ENCODE results near the gene ZNF485.
"Not testable (repeated sequence)": the region's sequence is repeated elsewhere in the genome, so short reads cannot be mapped to it uniquely, and the experiment has no call there.

DNA sequence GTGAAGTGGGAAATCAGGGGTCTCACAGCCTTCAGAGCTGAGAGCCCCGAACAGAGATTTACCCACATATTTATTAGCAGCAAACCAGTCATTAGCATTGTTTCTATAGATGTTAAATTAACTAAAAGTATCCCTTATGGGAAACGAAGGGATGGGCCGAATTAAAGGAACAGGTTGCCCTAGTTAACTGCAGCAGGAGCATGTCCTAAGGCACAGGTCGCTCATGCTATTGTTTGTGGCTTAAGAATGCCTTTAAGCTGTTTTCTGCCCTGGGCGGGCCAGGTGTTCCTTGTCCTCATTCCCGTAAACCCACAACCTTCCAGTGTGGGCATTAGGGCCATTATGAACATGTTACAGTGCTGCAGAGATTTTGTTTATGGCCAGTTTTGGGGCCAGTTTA, 4.7 kb upstream of the ZNF485 start:
- TF ChIP-seq, protein P1, sequence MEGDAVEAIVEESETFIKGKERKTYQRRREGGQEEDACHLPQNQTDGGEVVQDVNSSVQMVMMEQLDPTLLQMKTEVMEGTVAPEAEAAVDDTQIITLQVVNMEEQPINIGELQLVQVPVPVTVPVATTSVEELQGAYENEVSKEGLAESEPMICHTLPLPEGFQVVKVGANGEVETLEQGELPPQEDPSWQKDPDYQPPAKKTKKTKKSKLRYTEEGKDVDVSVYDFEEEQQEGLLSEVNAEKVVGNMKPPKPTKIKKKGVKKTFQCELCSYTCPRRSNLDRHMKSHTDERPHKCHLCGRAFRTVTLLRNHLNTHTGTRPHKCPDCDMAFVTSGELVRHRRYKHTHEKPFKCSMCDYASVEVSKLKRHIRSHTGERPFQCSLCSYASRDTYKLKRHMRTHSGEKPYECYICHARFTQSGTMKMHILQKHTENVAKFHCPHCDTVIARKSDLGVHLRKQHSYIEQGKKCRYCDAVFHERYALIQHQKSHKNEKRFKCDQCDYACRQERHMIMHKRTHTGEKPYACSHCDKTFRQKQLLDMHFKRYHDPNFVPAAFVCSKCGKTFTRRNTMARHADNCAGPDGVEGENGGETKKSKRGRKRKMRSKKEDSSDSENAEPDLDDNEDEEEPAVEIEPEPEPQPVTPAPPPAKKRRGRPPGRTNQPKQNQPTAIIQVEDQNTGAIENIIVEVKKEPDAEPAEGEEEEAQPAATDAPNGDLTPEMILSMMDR (conservative IDR thresholded peaks at IDR 0.05) = not testable (repeated sequence)
- not testable (repeated sequence) for TF ChIP-seq ZFX (IDR thresholded peaks at IDR 0.05)

Measured in C4-2B (cell line).